Measurements from ENCODE around the gene RNF138.
"Not testable (repeated sequence)": the region's sequence is repeated elsewhere in the genome, so short reads cannot be mapped to it uniquely, and the experiment has no call there.

Gene RNF138, protein sequence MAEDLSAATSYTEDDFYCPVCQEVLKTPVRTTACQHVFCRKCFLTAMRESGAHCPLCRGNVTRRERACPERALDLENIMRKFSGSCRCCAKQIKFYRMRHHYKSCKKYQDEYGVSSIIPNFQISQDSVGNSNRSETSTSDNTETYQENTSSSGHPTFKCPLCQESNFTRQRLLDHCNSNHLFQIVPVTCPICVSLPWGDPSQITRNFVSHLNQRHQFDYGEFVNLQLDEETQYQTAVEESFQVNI

GRCh38 chr18:32091724-32092421 lies at the start of gene RNF138:
TSS of gene RNF138 (plus strand) at chr18:32091874. CDS start at chr18:32092777, 903 bp downstream.
- DNase-seq: peak; percentile 82

DNA sequence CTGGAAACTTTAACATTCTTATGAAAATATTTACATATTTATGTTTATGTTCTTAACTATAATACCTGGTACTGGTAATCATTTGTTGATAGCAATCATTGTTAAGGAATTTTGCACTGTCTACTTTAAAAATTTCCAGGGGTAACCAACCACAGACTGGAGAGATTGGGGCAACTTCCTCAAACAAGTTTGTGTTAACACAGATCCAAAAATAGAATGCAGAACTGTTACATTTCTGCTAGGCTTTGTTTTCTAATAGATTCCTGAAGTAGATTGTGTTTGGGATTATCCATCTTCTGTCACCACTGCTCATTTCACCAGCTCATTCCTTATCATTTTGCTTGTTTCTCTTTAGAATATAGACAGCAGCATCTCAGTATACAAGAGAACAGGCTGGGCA lies 49.3 kb upstream of the RNF138 start:
- no peak for DNase-seq

DNA sequence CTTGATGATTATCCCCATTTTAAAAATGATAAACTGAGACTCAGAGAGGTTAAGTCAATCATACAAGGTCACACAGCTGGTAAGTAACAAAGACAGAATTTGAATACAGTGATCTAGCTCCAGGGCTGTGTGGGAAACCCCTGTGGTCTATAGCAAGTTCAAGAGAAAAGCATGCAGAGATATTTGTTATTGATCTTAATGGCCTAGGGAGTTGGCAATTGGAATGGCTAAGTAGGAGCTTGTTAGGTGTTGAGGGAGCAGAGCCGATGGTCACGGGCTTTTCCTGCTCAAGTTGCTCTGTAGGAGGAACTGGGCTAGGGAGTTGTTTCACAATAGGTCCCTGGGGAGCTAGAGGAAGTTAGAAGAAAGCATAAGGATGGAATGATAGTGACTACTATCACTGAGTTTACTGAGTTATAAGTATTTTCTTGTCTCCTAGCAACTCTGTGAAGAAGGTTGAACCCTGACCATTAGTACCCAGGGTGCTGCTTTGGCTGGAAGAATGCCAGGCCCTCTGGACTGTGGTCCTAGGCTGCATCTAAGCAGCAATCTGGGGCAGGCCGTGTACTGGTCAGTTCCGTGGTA lies 43.1 kb upstream of the RNF138 start:
- no peak for DNase-seq

- no peak for DNase-seq
Observed at GRCh38 chr18:32049393-32050171, 42.1 kb upstream of the RNF138 start.

GRCh38 chr18:32056613-32057358 lies 34.9 kb upstream of the RNF138 start:
- peak; percentile 74 for DNase-seq

GRCh38 chr18:32057624-32058165 lies 34.0 kb upstream of the RNF138 start:
- no peak for DNase-seq

DNA sequence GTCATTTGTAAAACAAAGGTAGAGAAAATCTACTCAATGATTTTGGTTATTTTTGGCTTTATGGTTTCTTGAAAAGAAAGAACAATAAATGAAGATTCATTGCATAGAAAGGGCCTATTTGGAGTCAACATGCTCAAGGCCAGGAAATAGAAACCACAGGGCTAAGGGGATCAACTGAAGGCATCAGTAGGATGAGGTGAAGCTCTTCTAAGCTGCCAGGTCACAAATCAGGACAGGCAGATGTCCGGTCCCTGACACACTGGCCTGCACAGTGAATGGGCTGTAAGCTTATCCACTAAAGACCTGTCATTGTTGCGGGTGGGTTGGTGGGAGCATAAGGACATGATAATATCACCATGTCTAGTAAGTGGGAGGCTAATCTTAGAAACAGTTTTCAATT lies 31.6 kb upstream of the RNF138 start:
- DNase-seq: no peak

GRCh38 chr18:32067375-32068167 lies 24.1 kb upstream of the RNF138 start:
- no peak for DNase-seq

DNA sequence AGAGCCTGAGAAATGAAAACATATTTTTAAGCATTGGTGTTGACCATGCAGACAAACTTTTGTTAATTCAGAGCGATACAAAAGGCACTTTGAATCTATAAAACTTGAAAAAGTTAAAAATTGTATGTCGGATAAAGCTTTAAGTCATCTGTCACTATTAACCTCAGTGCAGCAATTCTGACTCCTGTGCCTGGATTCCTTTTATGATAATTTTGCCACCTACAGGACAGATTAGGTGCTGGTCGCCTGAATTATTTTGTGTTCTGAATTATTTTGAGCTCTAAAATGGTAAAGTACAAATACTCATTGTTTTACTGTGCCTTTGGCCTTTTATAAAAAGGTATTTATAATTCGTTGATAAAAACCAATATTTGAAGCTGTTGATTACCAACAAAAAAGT lies 19.4 kb upstream of the RNF138 start:
- peak; percentile 19 for DNase-seq

DNA sequence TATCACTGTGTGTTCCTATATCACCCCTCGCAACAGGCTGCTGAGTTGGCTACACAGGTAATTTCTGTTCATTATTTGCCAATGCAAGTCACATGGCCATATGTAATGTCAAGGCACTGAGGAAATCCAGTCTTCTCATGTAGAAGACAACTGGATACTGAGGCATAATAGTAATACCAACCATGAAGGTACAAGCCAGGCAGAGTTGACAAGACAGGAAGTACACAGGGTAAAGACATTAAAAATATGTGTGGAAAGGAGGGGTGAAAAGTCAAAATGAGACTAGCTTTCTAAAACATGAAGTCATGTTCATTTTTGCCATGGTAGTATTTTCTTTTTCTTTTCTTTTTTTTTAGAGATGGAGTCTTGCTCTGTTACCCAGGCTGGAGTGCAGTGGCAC lies 17.5 kb upstream of the RNF138 start:
- DNase-seq: no peak

GRCh38 chr18:32078845-32079244 lies 12.8 kb upstream of the RNF138 start:
- DNase-seq: no peak

GRCh38 chr18:32081881-32082280 lies 9.8 kb upstream of the RNF138 start:
- DNase-seq: no peak

DNA sequence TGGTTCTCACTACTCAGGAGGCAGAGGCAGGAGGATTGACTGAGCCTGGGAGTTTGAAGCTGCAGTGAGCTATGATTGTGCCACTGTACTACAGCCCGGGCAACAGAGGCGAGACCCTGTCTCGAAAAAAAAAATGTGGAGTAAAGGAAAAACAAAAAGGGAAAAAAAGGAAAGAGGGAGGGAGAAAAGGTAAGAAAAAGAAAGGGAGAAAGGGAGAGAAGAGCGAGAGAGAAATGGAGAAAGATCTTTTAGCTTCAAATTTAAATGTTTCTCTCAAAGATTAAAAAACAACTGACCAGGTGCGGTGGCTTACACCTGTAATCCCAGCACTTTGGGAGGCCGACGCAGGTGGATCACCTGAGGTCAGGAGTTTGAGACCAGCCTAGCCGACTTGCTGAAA lies 7.9 kb upstream of the RNF138 start:
- no peak for DNase-seq

DNA sequence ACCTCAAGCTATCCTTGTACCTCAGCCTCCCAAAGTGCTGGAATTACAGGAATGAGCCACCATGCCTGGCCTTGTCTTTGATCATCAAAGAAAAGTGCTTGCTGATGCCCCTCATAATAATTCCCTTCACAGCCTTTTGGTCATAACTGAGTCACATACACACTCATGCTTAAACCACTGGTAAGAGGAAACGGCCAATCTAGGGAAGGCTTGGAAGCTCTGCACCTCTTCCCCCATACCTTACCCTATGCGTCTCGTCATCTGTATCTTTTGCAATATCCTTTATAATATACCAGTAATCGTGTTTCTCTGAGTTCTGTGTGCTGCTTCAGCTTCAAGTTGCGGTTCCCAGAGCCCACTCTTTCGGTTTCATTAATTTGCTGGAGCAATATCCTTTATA lies 4.8 kb upstream of the RNF138 start:
- no peak for DNase-seq

GRCh38 chr18:32090831-32091230 lies 843 bp upstream of the RNF138 start:
- DNase-seq: not testable (repeated sequence)

GRCh38 chr18:32091325-32091723 lies 350 bp upstream of the RNF138 start:
- DNase-seq: no peak

GRCh38 chr18:32092422-32093101 lies 888 bp downstream of the RNF138 start:
- DNase-seq: peak; percentile 96

DNA sequence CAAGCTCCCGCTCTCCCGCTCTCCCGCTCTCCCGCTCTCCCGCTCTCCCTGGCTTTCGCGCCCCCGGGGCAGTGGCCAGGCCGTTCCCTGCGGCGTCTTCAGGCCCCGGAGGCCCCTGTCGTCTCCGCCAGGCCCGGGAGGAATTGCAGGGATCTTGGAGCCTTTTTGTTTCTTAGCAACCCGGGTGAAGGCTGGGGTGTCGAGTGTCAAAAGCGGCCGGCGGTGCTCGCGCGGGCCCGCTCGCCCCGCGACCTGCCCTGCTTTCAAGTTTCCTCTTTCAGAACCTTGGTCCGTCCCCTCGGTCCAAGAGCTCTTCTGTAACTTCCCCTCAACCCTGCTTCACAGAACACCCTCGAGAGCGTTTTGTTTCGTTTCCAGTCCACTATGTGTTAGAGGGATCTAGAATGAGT lies 1.4 kb downstream of the RNF138 start:
- peak; percentile 54 for DNase-seq

DNA sequence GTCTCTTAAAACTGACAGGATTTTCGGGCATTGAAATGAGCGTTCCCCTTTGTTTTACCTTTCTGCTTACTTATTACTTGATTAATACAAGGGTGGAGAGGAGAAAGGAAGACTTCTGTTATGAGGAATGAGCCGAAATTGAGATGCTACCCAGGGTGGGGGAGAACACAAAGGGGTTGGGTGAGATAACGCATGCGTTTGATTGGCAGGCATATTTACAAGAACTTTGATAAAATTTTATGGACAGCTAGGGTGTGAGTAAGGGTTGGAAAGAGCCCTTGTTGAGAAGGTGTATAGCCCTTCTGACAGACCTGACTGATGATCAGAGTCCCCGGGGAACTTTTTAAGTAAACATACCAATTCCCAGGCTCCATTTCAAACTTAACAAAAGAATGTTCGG lies 1.8 kb downstream of the RNF138 start:
- DNase-seq: peak; percentile 42

- DNase-seq: no peak
Observed at GRCh38 chr18:32095192-32095899, 3.7 kb downstream of the RNF138 start.

GRCh38 chr18:32095900-32096229 lies 4.2 kb downstream of the RNF138 start:
- no peak for DNase-seq
